ENCODE data around the gene APLP2. TPM values are rescaled to one million over a fixed set of nuclear protein-coding genes. Genes with fewer than 3 reads are reported as not detected.

The APLP2 gene
- total RNA-seq, 1 experiment from 2014 or later: 447 TPM

DNA sequence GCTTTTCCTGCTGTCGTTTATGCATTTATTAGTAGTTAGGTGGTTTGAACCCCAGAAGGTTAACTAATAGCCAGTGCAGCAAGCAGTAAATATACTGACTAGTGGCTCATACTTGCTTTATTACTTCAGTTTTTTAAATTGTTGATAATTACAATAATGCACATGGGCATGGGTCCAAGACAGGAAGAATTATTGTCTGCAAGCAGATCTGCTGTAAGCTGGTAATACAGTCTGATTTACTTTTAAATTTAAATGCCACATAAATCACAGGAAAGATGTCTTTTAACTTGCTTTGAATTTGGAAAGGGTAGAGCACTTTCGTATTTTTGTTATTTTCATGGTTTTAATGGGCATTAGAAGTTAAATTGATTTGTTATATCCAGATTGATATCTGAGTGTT is 27.1 kb downstream of the APLP2 start:
- TF ChIP-seq, protein P1, sequence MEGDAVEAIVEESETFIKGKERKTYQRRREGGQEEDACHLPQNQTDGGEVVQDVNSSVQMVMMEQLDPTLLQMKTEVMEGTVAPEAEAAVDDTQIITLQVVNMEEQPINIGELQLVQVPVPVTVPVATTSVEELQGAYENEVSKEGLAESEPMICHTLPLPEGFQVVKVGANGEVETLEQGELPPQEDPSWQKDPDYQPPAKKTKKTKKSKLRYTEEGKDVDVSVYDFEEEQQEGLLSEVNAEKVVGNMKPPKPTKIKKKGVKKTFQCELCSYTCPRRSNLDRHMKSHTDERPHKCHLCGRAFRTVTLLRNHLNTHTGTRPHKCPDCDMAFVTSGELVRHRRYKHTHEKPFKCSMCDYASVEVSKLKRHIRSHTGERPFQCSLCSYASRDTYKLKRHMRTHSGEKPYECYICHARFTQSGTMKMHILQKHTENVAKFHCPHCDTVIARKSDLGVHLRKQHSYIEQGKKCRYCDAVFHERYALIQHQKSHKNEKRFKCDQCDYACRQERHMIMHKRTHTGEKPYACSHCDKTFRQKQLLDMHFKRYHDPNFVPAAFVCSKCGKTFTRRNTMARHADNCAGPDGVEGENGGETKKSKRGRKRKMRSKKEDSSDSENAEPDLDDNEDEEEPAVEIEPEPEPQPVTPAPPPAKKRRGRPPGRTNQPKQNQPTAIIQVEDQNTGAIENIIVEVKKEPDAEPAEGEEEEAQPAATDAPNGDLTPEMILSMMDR (IDR thresholded peaks at IDR 0.05; ENCODE audit: unreplicated experiment): no peak
- Mint-ChIP-seq H3K4me3 (ENCODE audit: low read depth, unreplicated experiment) (no peak overlapping the region), H3K27ac (ENCODE audit: unreplicated experiment) (no peak overlapping the region), H3K4me1 (ENCODE audit: low read depth, unreplicated experiment) (peaks cover 20% of the 10 kb centered on the region), H3K36me3 (ENCODE audit: insufficient read depth, unreplicated experiment) (no peaks in the 10 kb centered on the region), H3K27me3 (ENCODE audit: unreplicated experiment) (no peaks in the 10 kb centered on the region), H3K9me3 (ENCODE audit: low read depth, unreplicated experiment) (no peaks in the 10 kb centered on the region)
- CTCF ChIA-PET: interaction anchor here (0.6 kb wide), 1 partner anchor 11 kb away, joined by 3 read pairs; no protein-coding TSS in a partner anchor
- BruUV-seq (replicated peaks): no TSS peak
- intact Hi-C loops (cut with micrococcal nuclease; ENCODE audit: unreplicated experiment): no loop called here
- no peak for DNase-seq

DNA sequence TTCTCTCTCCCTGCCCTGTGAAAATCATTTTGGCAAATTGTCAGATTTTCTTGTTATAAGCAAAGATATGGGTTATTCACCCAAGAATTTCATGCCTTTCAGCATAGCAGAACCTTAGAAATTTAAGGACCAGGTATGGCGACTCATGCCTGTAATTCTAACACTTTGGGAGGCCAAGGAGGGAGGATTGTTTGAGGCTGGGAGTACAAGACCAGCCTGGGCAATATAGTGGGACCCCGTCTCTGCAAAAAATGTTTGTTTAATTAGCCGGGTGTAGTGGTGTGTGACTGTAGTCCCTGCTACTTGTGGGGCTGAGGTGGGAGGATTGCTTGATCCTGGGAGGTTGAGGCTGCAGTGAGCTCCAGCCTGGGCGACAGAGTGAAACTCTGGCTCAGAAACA is 27.6 kb downstream of the APLP2 start:
- Mint-ChIP-seq H3K4me3 (ENCODE audit: low read depth, unreplicated experiment) (no peak overlapping the region), H3K27me3 (ENCODE audit: unreplicated experiment) (no peaks in the 10 kb centered on the region), H3K4me1 (ENCODE audit: low read depth, unreplicated experiment) (peaks cover 25% of the 10 kb centered on the region), H3K36me3 (ENCODE audit: insufficient read depth, unreplicated experiment) (no peaks in the 10 kb centered on the region), H3K27ac (ENCODE audit: unreplicated experiment) (no peak overlapping the region), H3K9me3 (ENCODE audit: low read depth, unreplicated experiment) (no peaks in the 10 kb centered on the region)
- CTCF ChIA-PET: no interaction called here
- no peak for DNase-seq
- TF ChIP-seq, protein P1 (IDR thresholded peaks at IDR 0.05; ENCODE audit: unreplicated experiment): no peak
- intact Hi-C loops (cut with micrococcal nuclease; ENCODE audit: unreplicated experiment): no loop called here
- no TSS peak for BruUV-seq (replicated peaks)

DNA sequence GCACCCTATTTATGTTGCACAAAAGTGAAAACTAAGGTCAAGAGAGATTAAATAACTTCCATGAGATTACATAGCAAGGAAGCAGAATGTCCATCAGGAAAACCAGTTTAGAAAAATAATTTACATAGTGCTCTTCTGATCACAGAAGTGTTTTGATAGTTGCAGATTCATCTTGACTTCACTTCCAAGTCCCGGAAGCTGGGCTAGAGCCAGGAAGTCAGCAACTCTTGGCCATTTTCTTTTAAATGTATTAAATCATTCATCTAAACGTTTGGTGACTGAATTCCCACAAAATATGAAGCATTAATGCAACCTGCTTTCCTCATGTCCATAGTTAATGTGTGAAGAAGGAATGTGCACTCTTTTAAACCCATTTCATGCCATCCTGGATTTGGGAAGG is 29.7 kb downstream of the APLP2 start:
- Mint-ChIP-seq H3K4me1 (ENCODE audit: low read depth, unreplicated experiment) (peaks cover 33% of the 10 kb centered on the region), H3K9me3 (ENCODE audit: low read depth, unreplicated experiment) (no peaks in the 10 kb centered on the region), H3K4me3 (ENCODE audit: low read depth, unreplicated experiment) (no peak overlapping the region), H3K27me3 (ENCODE audit: unreplicated experiment) (no peaks in the 10 kb centered on the region), H3K27ac (ENCODE audit: unreplicated experiment) (peak overlapping the region; percentile 40), H3K36me3 (ENCODE audit: insufficient read depth, unreplicated experiment) (no peaks in the 10 kb centered on the region)
- CTCF ChIA-PET: no interaction called here
- DNase-seq: no peak
- BruUV-seq (replicated peaks): no TSS peak
- intact Hi-C loops (cut with micrococcal nuclease; ENCODE audit: unreplicated experiment): no loop called here
- TF ChIP-seq, protein P1 (IDR thresholded peaks at IDR 0.05; ENCODE audit: unreplicated experiment): no peak

DNA sequence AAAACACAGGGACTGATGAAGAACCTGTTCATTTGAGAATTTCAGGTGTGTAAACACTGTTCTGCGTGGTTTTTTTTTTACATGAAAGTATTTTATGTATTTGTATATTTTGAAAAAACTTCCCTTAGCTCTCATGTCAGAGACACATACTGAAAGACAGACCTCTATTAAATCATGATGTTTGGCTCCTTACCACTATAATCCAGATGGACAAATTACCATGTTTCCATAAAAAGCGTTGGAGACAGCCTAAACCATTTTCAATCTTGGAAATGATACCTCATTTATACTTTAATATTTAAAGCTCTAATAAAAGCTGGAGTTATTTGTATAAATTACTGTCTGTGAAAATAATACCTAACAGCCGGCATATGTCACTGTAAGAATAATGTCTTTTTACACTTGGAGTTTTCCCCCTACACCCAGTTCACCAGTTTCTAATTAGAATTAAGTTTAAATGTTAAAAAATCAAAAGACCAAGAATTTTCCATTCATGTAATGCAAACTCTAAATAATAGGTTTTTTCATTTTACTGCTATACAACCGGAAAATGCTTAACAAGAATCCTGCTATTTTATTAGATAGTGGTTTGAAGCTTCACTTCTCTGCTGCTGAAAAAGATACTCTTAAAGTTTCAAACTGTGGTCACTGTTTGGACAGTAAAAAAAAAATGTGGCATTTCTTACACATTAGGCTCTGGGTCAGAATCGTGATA is 30.8 kb downstream of the APLP2 start:
- no peak overlapping the region for H3K27ac Mint-ChIP-seq (ENCODE audit: unreplicated experiment)
- H3K36me3 Mint-ChIP-seq (ENCODE audit: insufficient read depth, unreplicated experiment): no peaks in the 10 kb centered on the region
- H3K27me3 Mint-ChIP-seq (ENCODE audit: unreplicated experiment): no peaks in the 10 kb centered on the region
- peaks cover 22% of the 10 kb centered on the region for H3K4me1 Mint-ChIP-seq (ENCODE audit: low read depth, unreplicated experiment)
- H3K4me3 Mint-ChIP-seq (ENCODE audit: low read depth, unreplicated experiment): no peak overlapping the region
- no TSS peak for BruUV-seq (replicated peaks)
- CTCF ChIA-PET: interaction anchor here (1.2 kb wide), 1 partner anchor 22 kb away, joined by 3 read pairs; no protein-coding TSS in a partner anchor
- TF ChIP-seq, protein P1 (IDR thresholded peaks at IDR 0.05; ENCODE audit: unreplicated experiment): no peak
- intact Hi-C loops (cut with micrococcal nuclease; ENCODE audit: unreplicated experiment): no loop called here
- H3K9me3 Mint-ChIP-seq (ENCODE audit: low read depth, unreplicated experiment): no peaks in the 10 kb centered on the region
- DNase-seq: no peak

All from Calu3 (cell line).